ENCODE results near the gene HYDIN.
"Not testable (repeated sequence)": the region's sequence is repeated elsewhere in the genome, so short reads cannot be mapped to it uniquely, and the experiment has no call there.

The HYDIN gene

GRCh38 chr16:71218306-71218963, 12.1 kb downstream of the HYDIN start:
- no peak for DNase-seq

DNA sequence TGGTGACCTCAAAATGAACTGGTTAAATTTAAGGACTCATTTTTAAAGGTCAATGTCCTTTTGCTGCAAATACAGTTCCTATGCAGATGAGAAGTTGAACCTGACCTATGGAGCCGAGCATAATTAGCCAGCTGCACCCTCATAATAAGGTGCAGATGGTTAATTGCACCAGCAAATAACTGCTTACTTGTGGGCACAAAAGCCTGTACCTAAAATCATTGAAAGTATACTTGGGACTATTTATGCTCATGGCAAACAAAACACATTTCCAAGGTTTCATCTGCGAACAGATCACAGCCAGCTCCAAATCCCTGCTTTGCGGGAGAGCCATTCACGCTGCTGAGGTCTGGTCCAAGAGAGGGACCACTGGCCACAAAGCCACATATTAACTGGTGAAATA, 13.0 kb downstream of the HYDIN start:
- no peak for DNase-seq

GRCh38 chr16:71216714-71217113, 13.8 kb downstream of the HYDIN start:
- no peak for DNase-seq

DNA sequence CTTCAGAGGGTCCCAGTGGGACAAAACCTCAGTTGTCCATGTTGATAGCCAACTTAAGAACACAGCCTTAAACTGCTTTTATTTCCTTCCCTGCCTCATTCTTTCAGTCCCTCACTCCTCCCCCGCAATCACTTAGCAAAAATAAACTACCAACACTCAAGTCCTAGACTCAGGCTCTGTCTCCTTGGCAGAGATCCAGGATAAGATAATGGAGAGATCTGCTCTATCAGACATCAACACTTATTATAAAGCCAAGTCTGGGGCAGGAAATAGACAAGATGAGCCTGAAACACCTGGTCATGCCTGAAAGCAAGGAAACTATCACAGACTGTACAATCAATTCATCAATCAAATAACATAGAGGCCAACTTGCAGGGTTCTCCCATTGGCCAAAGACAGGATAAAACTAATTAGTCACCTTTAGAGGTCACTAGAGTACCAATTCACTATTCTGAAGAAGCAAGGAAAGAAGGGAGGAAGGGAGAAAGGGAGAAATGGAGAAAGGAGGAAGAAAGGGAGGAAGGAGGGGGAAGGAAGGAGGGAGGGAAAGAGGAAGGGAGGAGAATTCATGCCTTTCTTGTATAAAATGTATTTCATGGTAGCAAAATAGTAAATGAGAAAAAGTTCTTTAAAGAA, 15.7 kb downstream of the HYDIN start:
- no peak for DNase-seq

- DNase-seq, result no peak
These were observed 24.9 kb downstream of the HYDIN start for GRCh38 chr16:71205482-71206131.

DNA sequence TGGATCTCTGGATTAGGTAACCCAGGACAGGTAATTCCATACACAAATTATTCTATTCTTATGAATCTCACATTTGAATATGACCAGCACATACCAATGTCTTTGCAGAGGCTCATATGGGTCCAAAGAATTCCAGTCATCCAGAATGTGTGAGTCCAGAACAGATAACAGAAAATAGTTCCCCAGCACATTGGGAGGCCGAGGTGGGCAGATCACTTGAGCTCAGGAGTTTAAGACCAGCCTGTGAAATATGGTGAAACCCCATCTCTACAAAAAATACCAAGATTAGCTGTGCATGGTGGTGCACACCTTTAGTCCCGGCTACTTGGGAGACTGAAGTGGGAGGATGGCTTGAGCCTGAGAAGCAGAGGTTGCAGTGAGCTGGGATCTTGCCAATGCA, 26.9 kb downstream of the HYDIN start:
- no peak for DNase-seq

DNA sequence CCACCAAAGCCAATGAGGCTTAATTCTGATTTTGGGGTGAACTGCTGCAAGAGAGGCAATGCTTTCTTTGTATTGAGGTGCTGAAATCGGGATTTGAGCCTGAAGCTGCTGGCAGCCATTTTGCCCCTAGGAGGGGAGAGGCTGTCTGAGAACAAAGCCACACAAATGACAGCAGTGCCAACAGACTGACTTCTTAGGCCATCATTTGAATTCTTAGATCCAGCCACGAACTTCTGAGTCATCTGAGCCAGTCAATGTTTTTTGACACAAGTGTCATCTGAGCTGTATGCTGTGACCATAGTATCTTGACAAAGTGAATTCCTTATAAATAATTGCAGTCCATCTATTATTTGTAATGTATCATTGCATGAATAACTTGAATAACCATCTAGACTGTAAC, 29.0 kb downstream of the HYDIN start:
- no peak for DNase-seq

GRCh38 chr16:71201054-71201453, 29.5 kb downstream of the HYDIN start:
- DNase-seq, result no peak

DNA sequence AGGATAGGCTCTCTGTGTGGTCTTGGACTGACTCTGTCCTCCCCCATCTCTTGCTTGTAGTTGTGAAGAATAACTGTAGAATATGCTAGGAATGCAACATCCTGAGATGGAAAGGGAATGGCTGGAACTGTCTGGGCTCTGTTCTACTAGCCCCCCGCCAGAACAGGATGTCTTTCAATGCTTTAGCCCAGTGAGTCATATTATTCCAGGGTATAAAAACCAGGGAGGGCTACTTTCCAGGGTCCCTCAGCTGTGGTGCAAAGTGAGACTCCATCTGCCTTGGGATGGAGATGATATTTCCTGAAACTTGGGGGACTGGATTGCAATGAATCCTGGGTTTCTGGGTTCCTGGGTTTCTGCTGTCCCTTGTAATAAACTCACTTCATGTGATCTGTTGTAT, 32.1 kb downstream of the HYDIN start:
- DNase-seq, result no peak

DNA sequence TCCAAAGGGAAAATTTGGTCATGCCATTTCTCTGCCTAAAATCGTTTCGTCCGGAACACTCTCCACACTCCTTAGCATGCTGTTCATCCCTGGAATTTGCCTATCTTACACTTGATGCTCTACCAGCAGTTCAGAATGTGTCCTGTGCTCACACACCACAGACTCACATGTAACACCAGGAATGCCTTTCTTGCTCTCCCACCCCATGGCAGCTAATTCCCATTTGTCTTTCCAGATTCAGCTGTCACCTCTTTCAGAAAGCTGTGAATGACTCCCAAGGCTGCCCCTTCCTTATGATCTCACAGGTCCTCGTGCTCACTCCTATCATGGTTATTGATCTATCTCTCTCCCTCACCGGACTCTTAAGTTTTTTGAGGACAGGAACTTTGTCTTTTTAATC, 38.1 kb downstream of the HYDIN start:
- no peak for DNase-seq

- DNase-seq, result no peak
These were observed 41.4 kb downstream of the HYDIN start for GRCh38 chr16:71188956-71189712.

- no peak for DNase-seq
These were observed 45.2 kb downstream of the HYDIN start for GRCh38 chr16:71185347-71185746.

- no peak for DNase-seq
These were observed 51.0 kb downstream of the HYDIN start for GRCh38 chr16:71179569-71179968.

- no peak for DNase-seq
These were observed 57.9 kb downstream of the HYDIN start for GRCh38 chr16:71172481-71173207.

DNA sequence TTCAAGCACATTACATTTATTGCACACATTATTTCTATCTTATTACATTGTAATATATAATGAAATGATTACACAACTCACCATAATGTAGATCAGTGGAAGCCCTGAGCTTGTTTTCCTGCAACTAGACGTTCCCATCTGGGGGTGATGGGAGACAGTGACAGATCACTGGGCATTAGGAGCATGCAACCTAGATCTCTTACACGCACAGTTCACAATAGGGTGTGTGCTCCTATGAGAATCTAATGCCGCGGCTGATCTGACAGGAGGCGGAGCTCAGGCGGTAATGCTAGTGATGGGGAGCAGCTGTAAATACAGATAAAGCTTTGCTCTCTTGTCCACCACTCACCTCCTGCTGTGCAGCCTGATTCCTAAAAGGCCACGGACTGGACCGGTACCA, 69.5 kb downstream of the HYDIN start:
- DNase-seq, result not testable (repeated sequence)

- not testable (repeated sequence) for DNase-seq
These were observed 73.2 kb downstream of the HYDIN start for GRCh38 chr16:71157278-71157677.

GRCh38 chr16:71153329-71153728, 77.2 kb downstream of the HYDIN start:
- DNase-seq, result not testable (repeated sequence)

DNA sequence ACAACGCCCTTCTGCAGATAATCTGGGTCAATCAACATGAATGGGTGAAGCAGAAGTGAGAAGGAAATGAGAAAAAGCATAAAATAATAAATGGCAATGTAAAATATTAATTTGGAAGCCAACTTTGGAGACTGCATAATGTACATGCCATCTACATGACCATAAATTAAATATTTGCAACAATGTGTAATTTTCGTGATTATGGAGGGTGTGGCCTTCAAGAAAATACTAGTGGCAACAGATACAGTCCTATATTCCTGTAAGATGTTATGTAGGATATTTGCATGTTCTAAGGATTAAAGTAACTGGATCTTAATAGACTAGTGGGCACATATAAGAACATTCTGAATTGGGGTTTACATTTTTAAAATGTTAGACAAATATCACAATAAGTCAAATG, 78.9 kb downstream of the HYDIN start:
- not testable (repeated sequence) for DNase-seq

DNA sequence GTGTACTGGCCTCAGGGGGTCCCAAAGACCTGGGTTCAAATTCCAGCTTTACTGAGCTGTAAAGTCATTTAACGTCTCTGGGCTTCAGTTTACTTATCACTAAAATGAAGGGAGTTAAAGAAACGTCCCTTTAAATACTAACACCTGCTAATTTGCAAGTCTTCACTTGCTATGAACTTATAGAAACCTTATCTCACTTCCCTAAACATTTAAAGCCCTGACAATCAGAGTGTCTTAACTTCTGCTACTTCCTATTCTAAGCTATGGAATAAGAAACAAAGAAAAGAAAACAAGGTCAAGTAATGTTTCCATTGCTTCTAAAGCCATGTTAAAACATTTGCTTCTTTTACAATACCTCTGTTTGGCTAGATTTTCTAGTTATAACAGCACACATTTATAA, 87.3 kb downstream of the HYDIN start:
- DNase-seq, result not testable (repeated sequence)

GRCh38 chr16:71110565-71110964, 120.0 kb downstream of the HYDIN start:
- DNase-seq, result not testable (repeated sequence)

GRCh38 chr16:71109656-71110208, 120.8 kb downstream of the HYDIN start:
- not testable (repeated sequence) for DNase-seq

DNA sequence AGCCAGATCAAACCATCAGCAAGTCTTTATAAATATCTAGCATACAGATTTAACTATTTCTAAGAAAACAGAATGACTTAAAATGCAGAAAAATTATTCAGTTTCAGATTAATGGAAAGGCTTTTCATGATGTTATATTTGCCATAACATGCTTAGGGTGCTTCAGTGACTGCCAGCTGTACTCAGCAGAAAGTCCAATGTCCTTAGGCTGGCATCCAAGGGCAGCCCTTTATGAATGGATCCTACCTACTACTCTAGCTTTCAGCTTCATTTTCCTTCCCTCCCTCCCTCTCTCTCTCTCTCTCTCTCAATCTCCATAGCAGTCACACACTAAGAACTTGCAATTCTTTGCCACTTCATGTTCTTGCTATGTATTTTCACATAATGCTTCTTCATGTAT, 124.6 kb downstream of the HYDIN start:
- DNase-seq, result not testable (repeated sequence)

GRCh38 chr16:71083573-71083972, 146.9 kb downstream of the HYDIN start:
- not testable (repeated sequence) for DNase-seq
